Endometrial microvascular endothelial cells (primary cell): ENCODE measurements around the gene VWA3B. TPM values are rescaled to one million over a fixed set of nuclear protein-coding genes. Genes with fewer than 3 reads are reported as not detected.
"Not testable (repeated sequence)": the region's sequence is repeated elsewhere in the genome, so short reads cannot be mapped to it uniquely, and the experiment has no call there.

Experiments
- in situ Hi-C: cut with HindIII; loops from 2 replicates; pipeline ENCODE4 v1.10.0; 2017; ENCODE audit warnings: low sequenced_read_pairs, low pct_unique_long_range_greater_than_20kb; ENCODE audit errors: inconsistent ontology term
- total RNA-seq: library from RNA; depleted of rRNA; stranded (reverse); fragments of >200 nt; gene quantifications from one replicate; pipeline ENCODE4 v1.2.3, GENCODE V29; 2015; ENCODE audit errors: inconsistent ontology term

VWA3B gene
- total RNA-seq, 1 donor from 2014 or later, result not detected

DNA sequence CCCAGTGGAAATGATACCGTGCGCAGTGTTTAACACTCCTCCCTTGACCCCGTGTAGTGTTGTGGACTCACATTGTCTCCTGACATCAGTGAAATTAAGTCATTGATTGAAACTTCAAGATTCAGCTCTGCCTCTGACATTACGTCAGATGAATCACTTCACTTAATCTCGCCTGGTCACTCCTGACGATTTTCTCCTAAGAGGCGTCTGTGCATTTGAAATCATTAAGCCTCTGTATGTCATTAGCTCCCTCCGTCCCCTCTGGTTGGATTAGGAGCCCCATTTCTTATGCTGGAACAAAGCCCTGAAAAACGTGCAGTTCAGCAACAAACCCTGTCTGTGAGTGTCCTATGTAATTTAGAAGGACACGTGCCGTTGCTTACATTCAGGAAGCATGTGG lies 222.6 kb downstream of the VWA3B start:
- in situ Hi-C loops, result no loop called here

DNA sequence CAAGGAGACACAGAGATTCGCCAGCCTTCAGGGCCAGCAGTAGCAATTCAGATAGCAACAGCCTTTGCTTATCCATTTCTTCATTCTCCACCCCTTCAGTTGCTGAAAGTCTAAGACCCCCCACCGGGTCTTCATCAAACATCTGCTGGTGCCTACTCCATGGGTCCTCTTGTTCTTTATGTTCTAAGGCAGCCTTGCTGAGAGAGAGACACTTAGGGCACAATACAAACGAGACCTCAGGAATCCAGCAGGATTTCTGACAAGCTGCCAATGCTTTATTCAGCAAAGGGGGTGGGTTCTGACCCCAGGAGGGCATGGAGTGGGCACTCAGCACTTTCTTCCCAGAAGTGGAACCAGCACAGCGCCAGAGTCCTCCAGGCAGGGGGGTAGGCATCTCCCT lies 223.0 kb downstream of the VWA3B start:
- in situ Hi-C loops, result no loop called here

GRCh38 chr2:98311090-98311489 lies 224.1 kb downstream of the VWA3B start:
- in situ Hi-C loops, result no loop called here

DNA sequence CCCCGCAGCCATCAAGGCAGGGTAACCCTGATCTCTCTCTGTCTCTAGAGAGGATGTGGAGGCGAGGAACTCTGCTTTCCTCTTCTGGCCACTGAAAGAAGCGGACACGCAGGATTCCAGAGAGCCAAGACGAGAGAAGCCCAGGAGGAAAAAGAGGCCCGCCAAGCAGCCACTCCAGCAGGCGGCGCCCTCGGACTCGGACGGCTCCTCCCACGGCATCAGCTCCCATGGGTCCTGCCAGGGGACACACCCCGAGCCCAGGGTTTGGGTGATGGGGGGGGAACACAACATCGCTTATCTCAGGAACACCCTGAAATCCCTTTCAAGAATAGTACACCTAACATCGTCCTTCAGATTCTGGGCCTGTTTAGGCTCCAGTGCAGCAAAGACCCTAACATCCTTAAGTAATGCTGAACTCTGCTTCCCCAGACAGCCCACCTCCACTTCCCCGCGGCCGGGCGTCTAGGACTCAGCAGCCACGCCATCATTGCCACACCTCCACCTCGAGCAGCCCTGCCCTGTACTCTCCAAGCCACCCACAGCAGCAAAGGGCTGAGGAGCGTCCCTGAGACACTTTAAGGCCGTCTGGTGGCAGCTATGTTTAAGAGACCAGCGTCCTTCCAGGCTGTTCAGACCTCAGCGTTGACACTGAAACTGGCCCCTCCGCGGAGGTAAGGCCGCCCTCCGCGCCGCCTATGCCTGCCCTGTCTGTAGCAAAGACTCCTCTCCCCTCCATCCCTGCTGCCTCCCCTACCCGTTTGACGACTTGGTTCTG lies 225.0 kb downstream of the VWA3B start:
- in situ Hi-C loops, result no loop called here

DNA sequence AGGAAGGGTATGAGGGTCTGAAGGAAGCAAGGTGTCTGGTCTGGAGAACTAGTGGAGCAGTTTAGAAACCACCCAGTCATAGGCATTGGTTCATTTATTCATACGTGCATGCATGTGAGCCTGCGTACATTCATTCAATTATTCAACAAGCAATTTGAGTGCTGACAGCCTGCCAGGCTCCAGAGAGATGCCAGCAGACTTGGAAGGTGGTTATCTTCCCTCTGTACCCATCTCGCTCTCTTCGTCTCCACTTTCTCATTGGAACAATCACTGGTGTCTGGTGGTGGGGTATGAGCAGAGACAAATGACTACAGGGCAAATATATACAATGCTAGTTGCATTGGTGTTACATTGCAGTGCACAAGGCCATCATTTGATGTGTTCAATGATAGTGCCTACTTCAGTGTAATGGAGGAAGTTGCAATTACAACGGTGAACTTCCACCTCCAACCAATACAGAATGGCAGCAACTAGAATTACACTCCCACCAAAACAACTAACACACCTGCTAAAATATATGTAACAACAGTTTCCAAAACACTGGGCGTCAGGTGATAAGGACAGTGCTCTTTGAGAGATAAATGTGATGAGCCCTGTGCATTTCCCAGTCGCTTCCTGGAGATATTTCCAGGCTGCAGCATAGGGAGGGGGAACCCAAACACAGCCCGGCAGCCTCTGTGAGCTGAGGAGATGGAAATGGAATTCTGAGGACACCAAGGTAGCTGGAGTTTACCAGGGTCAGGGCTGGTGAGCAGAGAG lies 226.7 kb downstream of the VWA3B start:
- in situ Hi-C loops, result no loop called here

- in situ Hi-C loops, result no loop called here
Observed at GRCh38 chr2:98314251-98314650, 227.3 kb downstream of the VWA3B start.

GRCh38 chr2:98315957-98316356 lies 229.0 kb downstream of the VWA3B start:
- in situ Hi-C loops, result no loop called here

- in situ Hi-C loops, result no loop called here
Observed at GRCh38 chr2:98317214-98317613, 230.2 kb downstream of the VWA3B start.

- in situ Hi-C loops, result not testable (repeated sequence)
Observed at GRCh38 chr2:98320171-98320570, 233.2 kb downstream of the VWA3B start.

GRCh38 chr2:98324181-98324580 lies 237.2 kb downstream of the VWA3B start:
- in situ Hi-C loops, result no loop called here

DNA sequence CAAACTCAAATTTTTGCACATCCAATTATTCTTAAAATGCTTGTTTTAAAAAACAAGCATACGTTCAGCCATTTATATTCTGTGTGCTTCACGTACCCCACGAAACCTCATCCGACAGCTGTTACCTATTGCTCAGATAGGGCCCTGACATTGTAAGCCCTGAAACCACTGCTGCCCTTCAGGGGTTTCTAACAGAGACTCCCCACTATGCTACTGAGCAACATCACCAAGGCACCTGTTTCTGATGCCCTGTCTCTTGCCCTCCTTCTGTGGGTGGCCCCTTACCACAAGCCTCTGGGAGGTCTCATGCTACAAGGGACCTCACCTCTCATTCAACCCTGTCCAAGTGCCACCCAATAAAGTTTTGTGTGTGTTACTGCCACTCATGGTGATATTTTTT lies 240.8 kb downstream of the VWA3B start:
- in situ Hi-C loops, result no loop called here

DNA sequence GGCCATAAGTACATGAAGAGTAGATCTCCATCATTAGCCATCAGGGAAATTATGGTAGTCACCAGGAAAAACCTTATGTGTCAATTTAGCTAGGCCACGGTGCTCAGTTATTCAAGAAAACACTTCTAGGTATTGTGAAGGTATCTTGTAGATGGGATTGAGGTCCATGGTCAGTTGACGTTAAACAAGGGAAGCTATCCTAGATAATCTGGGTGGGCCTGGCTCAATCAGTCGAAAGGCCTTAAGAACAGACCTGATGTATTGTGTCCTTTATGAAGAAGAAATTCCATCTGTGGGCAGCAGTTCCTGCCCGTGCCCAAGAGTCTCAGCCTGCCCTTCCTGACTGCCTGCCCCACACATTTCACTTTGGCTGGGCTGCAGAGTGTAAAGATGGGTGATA lies 242.6 kb downstream of the VWA3B start:
- in situ Hi-C loops, result no loop called here

GRCh38 chr2:98332989-98333388 lies 246.0 kb downstream of the VWA3B start:
- in situ Hi-C loops, result no loop called here

GRCh38 chr2:98333922-98334321 lies 247.0 kb downstream of the VWA3B start:
- in situ Hi-C loops, result no loop called here

GRCh38 chr2:98334439-98335078 lies 247.6 kb downstream of the VWA3B start:
- in situ Hi-C loops, result no loop called here

GRCh38 chr2:98335271-98335670 lies 248.3 kb downstream of the VWA3B start:
- in situ Hi-C loops, result no loop called here

GRCh38 chr2:98341241-98341640 lies 254.3 kb downstream of the VWA3B start:
- in situ Hi-C loops, result no loop called here

DNA sequence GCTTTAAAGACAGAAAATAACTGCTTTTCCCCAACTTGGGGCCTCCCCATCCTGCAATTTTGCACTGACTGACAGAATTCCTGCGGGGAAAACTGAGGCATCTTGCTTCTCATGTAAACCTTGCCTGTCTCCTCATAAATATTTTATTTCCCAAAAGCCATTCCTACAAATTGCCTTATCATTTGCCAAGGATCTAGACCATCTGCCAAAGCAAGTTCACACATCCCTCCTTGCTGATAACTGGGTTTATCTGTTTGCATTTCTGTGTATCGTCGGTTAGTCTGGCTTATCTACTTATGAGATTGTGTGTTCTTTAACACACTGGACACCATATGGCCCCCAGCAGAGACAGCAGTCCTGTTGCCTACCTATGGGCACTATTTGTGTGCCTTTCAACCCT lies 256.3 kb downstream of the VWA3B start:
- in situ Hi-C loops, result no loop called here

GRCh38 chr2:98346311-98347236 lies 259.6 kb downstream of the VWA3B start, which contains the start of gene CNGA3:
Gene CNGA3 (plus strand): TSS chr2:98346456. CDS start chr2:98369976, 23,520 bp downstream.
- in situ Hi-C loops, result no loop called here
